K562 (cell line): Measurements from ENCODE around the gene LRP1-AS. TPM values are rescaled to one million over a fixed set of nuclear protein-coding genes. Genes with fewer than 3 reads are reported as not detected.
A peak's percentile ranks its signal among the peaks of the same experiment; 100 is the strongest.

ENCODE experiments used
- ATAC-seq: fragments of 200-7000 bp; cut with Tn5 transposase; 3 replicates; pipeline ENCODE4 v1.9.1; 2020; ENCODE audit warnings: moderate library complexity
- BruUV-seq: library from RNA; stranded (reverse); fragments of 400-500 nt; replicated peaks from 2 replicates; lab custom pipeline; 2021; lab: Mats Ljungman, UMichigan
- CTCF ChIA-PET: fragments of 300-600 bp; formaldehyde crosslinking; extraction: SDS; loops from one replicate; lab custom pipeline; 2021; ENCODE audit warnings: low intra/inter-chr PET ratio; lab: Yijun Ruan, JAX
- POLR2A ChIA-PET: fragments of 300-600, 350-650 bp; sonication (Branson Sonifier 250); formaldehyde crosslinking; extraction: SDS; loops from one replicate; lab custom pipeline; 2021; ENCODE audit warnings: antibody characterized with exemption, inconsistent platforms; lab: Yijun Ruan, JAX
- DNase-seq, 4 experiments: peaks; one replicate each; pipeline versions ENCODE4 v3.0.0 to v3.0.0-alpha.2; 2011 to 2018; ENCODE audit warnings: low spot score in 3 of 4, mixed read lengths in 3 of 4; ENCODE audit errors: extremely low read depth in 1 of 4
- FAIRE-seq: peaks from 2 replicates; lab custom pipeline; 2011; peaks lifted over from hg19 to GRCh38; lab: Jason Lieb, UNC
- H2AFZ ChIP-seq: 2 replicates; pipeline ENCODE4 v1.6.0; 2011; ENCODE audit warnings: low read depth, low read length, control low read depth, inconsistent platforms
- H3K27ac ChIP-seq: fragments of 200-600 bp; 3 replicates; pipeline ENCODE4 v1.8.0; 2011; ENCODE audit warnings: low read depth, mild to moderate bottlenecking, control low read depth, inconsistent platforms, low read length, moderate library complexity, mixed read lengths; ENCODE audit errors: extremely low read depth
- H3K27me3 ChIP-seq, 2 experiments: fragments of 300-600 bp in 1 of 2; 2 replicates in 1 of 2; 3 replicates in 1 of 2; pipeline versions ENCODE4 v1.6.0 to v1.8.0; 2011; ENCODE audit warnings: inconsistent platforms in 2 of 2, low read length in 2 of 2, mild to moderate bottlenecking in 1 of 2, mixed read lengths in 1 of 2, moderate library complexity in 1 of 2; ENCODE audit not compliant: control insufficient read depth in 2 of 2, insufficient read depth in 2 of 2
- H3K36me3 ChIP-seq: fragments of 300-600 bp; 3 replicates; pipeline ENCODE4 v1.8.0; 2011; ENCODE audit warnings: mild to moderate bottlenecking, low read length, inconsistent platforms; ENCODE audit not compliant: control insufficient read depth, insufficient read depth
- H3K4me1 ChIP-seq, 2 experiments: fragments of 200-600 bp in 1 of 2; replicated peaks in 1 of 2; 2 replicates in 1 of 2; 3 replicates in 1 of 2; pipeline versions ENCODE4 v1.5.1 to v1.8.0; 2011; ENCODE audit warnings: inconsistent platforms in 2 of 2, low read length in 2 of 2, mild to moderate bottlenecking in 1 of 2, mixed read lengths in 1 of 2, moderate library complexity in 1 of 2; ENCODE audit not compliant: control insufficient read depth in 2 of 2, insufficient read depth in 2 of 2
- H3K4me2 ChIP-seq: 2 replicates; pipeline ENCODE4 v1.6.1; 2011; ENCODE audit warnings: low read length, control low read depth, inconsistent platforms, mixed read lengths; ENCODE audit not compliant: insufficient read depth
- H3K4me3 ChIP-seq: fragments of 200-600 bp; sonication (generic), shearing (Covaris generic); 2 replicates; pipeline ENCODE4 v1.5.1; 2016; ENCODE audit warnings: control low read depth, inconsistent platforms
- H3K79me2 ChIP-seq: fragments of 200-600 bp; 3 replicates; pipeline ENCODE4 v1.8.0; 2011; ENCODE audit warnings: low read length, inconsistent platforms; ENCODE audit not compliant: control insufficient read depth, insufficient read depth
- H3K9ac ChIP-seq, 2 experiments: 2 replicates each; pipeline versions ENCODE4 v1.6.0 to v1.6.1; 2011; ENCODE audit warnings: low read depth in 2 of 2, low read length in 2 of 2, control low read depth in 1 of 2, inconsistent platforms in 1 of 2, mild to moderate bottlenecking in 1 of 2, mixed read lengths in 1 of 2; ENCODE audit not compliant: insufficient read depth in 1 of 2
- H3K9me1 ChIP-seq: one replicate; pipeline ENCODE4 v1.6.0; 2011; ENCODE audit warnings: inconsistent platforms, mild to moderate bottlenecking, low read length, moderate library complexity; ENCODE audit not compliant: control insufficient read depth, insufficient read depth
- H3K9me3 ChIP-seq: replicated peaks from 2 replicates; pipeline ENCODE4 v1.5.1; 2011; ENCODE audit warnings: low read depth, low read length, inconsistent platforms; ENCODE audit not compliant: control insufficient read depth, insufficient read depth
- H4K20me1 ChIP-seq: replicated peaks from 2 replicates; pipeline ENCODE4 v1.6.1; 2011; ENCODE audit warnings: low read length, inconsistent platforms, mixed read lengths; ENCODE audit not compliant: control insufficient read depth, insufficient read depth
- CHAMP1 ChIP-seq: fragments of 450-650 bp; IDR thresholded peaks from 2 replicates; pipeline ENCODE4 v1.6.1; 2016; ENCODE audit warnings: mild to moderate bottlenecking
- CSDE1 ChIP-seq, 2 experiments: fragments of 450-650 bp; IDR thresholded peaks; 2 replicates each; pipeline ENCODE4 v1.6.1; 2016; ENCODE audit warnings: mild to moderate bottlenecking in 1 of 2
- ETS1 ChIP-seq: conservative IDR thresholded peaks from 2 replicates; pipeline ENCODE4 v1.6.1; 2011; ENCODE audit warnings: low read depth, mild to moderate bottlenecking, low read length; ENCODE audit not compliant: control insufficient read depth
- MEIS2 ChIP-seq: fragments of 450-650 bp; IDR thresholded peaks from 2 replicates; pipeline ENCODE4 v1.6.1; 2014; ENCODE audit warnings: mild to moderate bottlenecking; ENCODE audit not compliant: partially characterized antibody
- NFIC ChIP-seq: fragments of 450-650 bp; IDR thresholded peaks from 2 replicates; pipeline ENCODE4 v1.6.1; 2017; ENCODE audit warnings: mild to moderate bottlenecking, inconsistent platforms
- NFIX ChIP-seq: fragments of 250-450 bp; sonication (Bioruptor Pico); IDR thresholded peaks from 2 replicates; pipeline ENCODE4 v1.4.0; 2020; ENCODE audit warnings: low read depth, mild to moderate bottlenecking, moderate library complexity
- PHF8 ChIP-seq: fragments of 200-600 bp; sonication (generic); IDR thresholded peaks from 2 replicates; pipeline ENCODE4 v1.6.1; 2012; ENCODE audit warnings: mixed run types, mild to moderate bottlenecking, inconsistent platforms, low read length, moderate library complexity, borderline replicate concordance
- RBM25 ChIP-seq: fragments of 200-400 bp; formaldehyde crosslinking; IDR thresholded peaks from 2 replicates; pipeline ENCODE4 v1.6.1; 2018; ENCODE audit warnings: low read length, low read depth, moderate library complexity; ENCODE audit not compliant: severe bottlenecking
- SIN3B ChIP-seq: fragments of 450-650 bp; IDR thresholded peaks from 2 replicates; pipeline ENCODE4 v1.6.1; 2017; ENCODE audit warnings: low read depth, mild to moderate bottlenecking, moderate library complexity
- ZC3H11A ChIP-seq: IDR thresholded peaks from 2 replicates; pipeline ENCODE4 v1.6.1; 2012; ENCODE audit warnings: low read depth, low read length, improper control_type of control experiment
- ZC3H8 ChIP-seq: fragments of 450-650 bp; IDR thresholded peaks from 2 replicates; pipeline ENCODE4 v1.6.1; 2017
- ZKSCAN8 ChIP-seq: fragments of 200-800 bp; sonication (Bioruptor generic); IDR thresholded peaks from 2 replicates; pipeline ENCODE4 v1.6.1; 2016; ENCODE audit warnings: missing genetic modification characterization, missing compliant biosample characterization
- ZNF551 ChIP-seq: fragments of 250-450 bp; sonication (Bioruptor Pico); IDR thresholded peaks from 2 replicates; pipeline ENCODE4 v1.5.0; 2021; ENCODE audit warnings: mild to moderate bottlenecking, moderate library complexity
- ZNF586 ChIP-seq: fragments of 450-650 bp; formaldehyde crosslinking; conservative IDR thresholded peaks from 2 replicates; pipeline ENCODE4 v1.4.0; 2020; ENCODE audit warnings: mild to moderate bottlenecking, moderate library complexity
- ZNF75A ChIP-seq: fragments of 450-650 bp; formaldehyde crosslinking; IDR thresholded peaks from 2 replicates; pipeline ENCODE4 v1.4.0; 2020; ENCODE audit warnings: mild to moderate bottlenecking
- WGBS: fragments of 100-300 bp; shearing (Covaris generic); methylation state at CpG from one replicate; pipeline ENCODE4 v1.1.6; 2016; ENCODE audit warnings: low coverage, mixed read lengths; ENCODE audit not compliant: insufficient coverage; ENCODE audit errors: missing lambda C conversion rate; 5-methylcytosine and 5-hydroxymethylcytosine counted together
- in situ Hi-C: fragments of 300-500 bp; cut with MboI; formaldehyde crosslinking; loops from 4 replicates; pipeline ENCODE4 v1.15.0; 2018; ENCODE audit warnings: inconsistent platforms, mixed read lengths
- intact Hi-C: fragments of 100-400 bp; cut with micrococcal nuclease; formaldehyde crosslinking; loops from 2 replicates; pipeline ENCODE4 v1.14.2; 2022
- polyA plus RNA-seq, 8 experiments: library from polyadenylated mRNA; depleted of rRNA in 4 of 8; stranded (reverse) in 5 of 8; unstranded in 3 of 8; fragments of >200 nt; fragmentation: Nextera tagmentation in 2 of 8; fragmentation: Illumina TruSeq in 1 of 8; extraction: Ambion mirVana in 2 of 8; extraction: Trizol in 1 of 8; gene quantifications; 2 replicates each; pipeline versions ENCODE4 v1.2.1 to v1.2.3, GENCODE V29; 2011 to 2014; ENCODE audit warnings: inconsistent platforms in 1 of 8, missing spikeins in 1 of 8
- total RNA-seq, 7 experiments: library from RNA; depleted of rRNA in 6 of 7; stranded (reverse); fragments of >200 nt in 6 of 7; fragmentation: Illumina TruSeq in 2 of 7; extraction: Trizol in 2 of 7; gene quantifications; 2 replicates each; pipeline versions ENCODE4 v1.2.1 to v1.2.3, GENCODE V29; 2011 to 2021; ENCODE audit warnings: low replicate concordance in 1 of 7
- TF ChIP-seq, protein P1 (sequence below): IDR thresholded peaks from 3 replicates; pipeline ENCODE4 v1.6.1; 2011; ENCODE audit warnings: borderline replicate concordance, mild to moderate bottlenecking; ENCODE audit not compliant: insufficient read length, insufficient read depth
- TF ChIP-seq, protein P2 (sequence below): fragments of 250-450 bp; sonication (Bioruptor Pico); IDR thresholded peaks from 2 replicates; pipeline ENCODE4 v1.5.0; 2022; ENCODE audit warnings: mild to moderate bottlenecking

The LRP1-AS gene
- total and polyA plus RNA-seq, 9 of the 15 experiments (the other 6 are each of a cell fraction or from before 2014, with no cell fraction given): not detected

GRCh38 chr12:57164454-57164853, 17.0 kb upstream of the LRP1-AS start:
- intact Hi-C loops: no loop called here
- in situ Hi-C loops: no loop called here
- Histone ChIP-seq H3K4me2 (no peak overlapping the region), H3K27me3 (peaks cover 28 to 74% of the 10 kb centered on the region in 2 experiments; a peak in 4 of 5 replicates), H3K4me3 (no peak overlapping the region), H3K36me3 (no peaks in the 10 kb centered on the region), H3K9me1 (no peaks in the 10 kb centered on the region), H3K4me1 (peaks cover 0 to 22% of the 10 kb centered on the region in 2 experiments; a peak in 2 of 5 replicates), H4K20me1 (peaks cover 7% of the 10 kb centered on the region; the same call in 1 of the 2 replicates), H3K9ac (no peak overlapping the region), H3K79me2 (no peaks in the 10 kb centered on the region), H3K27ac (no peak overlapping the region), H3K9me3 (no peaks in the 10 kb centered on the region), H2AFZ (no peak overlapping the region)
- ChIA-PET POLR2A (interaction anchor here (0.7 kb wide), 1 partner anchor 126 kb away, joined by 4 read pairs; no protein-coding TSS in a partner anchor), CTCF (no interaction called here)
- ATAC-seq (no peak), FAIRE-seq (no peak), DNase-seq (no peak)
- WGBS: 2% methylated on average over 3 of the region's 3 CpGs
- no TSS peak for BruUV-seq
- TF ChIP-seq, protein P1, sequence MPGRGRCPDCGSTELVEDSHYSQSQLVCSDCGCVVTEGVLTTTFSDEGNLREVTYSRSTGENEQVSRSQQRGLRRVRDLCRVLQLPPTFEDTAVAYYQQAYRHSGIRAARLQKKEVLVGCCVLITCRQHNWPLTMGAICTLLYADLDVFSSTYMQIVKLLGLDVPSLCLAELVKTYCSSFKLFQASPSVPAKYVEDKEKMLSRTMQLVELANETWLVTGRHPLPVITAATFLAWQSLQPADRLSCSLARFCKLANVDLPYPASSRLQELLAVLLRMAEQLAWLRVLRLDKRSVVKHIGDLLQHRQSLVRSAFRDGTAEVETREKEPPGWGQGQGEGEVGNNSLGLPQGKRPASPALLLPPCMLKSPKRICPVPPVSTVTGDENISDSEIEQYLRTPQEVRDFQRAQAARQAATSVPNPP: no peak
- no peak for TF ChIP-seq ZNF586 (CRISPR knock-in tag)
- no peak for TF ChIP-seq PHF8
- TF ChIP-seq, protein P2, sequence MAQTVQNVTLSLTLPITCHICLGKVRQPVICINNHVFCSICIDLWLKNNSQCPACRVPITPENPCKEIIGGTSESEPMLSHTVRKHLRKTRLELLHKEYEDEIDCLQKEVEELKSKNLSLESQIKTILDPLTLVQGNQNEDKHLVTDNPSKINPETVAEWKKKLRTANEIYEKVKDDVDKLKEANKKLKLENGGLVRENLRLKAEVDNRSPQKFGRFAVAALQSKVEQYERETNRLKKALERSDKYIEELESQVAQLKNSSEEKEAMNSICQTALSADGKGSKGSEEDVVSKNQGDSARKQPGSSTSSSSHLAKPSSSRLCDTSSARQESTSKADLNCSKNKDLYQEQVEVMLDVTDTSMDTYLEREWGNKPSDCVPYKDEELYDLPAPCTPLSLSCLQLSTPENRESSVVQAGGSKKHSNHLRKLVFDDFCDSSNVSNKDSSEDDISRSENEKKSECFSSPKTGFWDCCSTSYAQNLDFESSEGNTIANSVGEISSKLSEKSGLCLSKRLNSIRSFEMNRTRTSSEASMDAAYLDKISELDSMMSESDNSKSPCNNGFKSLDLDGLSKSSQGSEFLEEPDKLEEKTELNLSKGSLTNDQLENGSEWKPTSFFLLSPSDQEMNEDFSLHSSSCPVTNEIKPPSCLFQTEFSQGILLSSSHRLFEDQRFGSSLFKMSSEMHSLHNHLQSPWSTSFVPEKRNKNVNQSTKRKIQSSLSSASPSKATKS (CRISPR knock-in tag): no peak
- TF ChIP-seq ZNF75A (CRISPR knock-in tag): no peak
- no peak for TF ChIP-seq SIN3B
- TF ChIP-seq ETS1: no peak
- TF ChIP-seq MEIS2: no peak
- no peak for TF ChIP-seq CHAMP1
- no peak for TF ChIP-seq NFIC
- peak; percentile 92 for TF ChIP-seq RBM25
- TF ChIP-seq ZC3H11A: no peak
- TF ChIP-seq CSDE1 (IDR thresholded peaks at IDR 0.05): no peak
- TF ChIP-seq ZNF551 (CRISPR knock-in tag): no peak
- TF ChIP-seq ZKSCAN8 (CRISPR knock-in tag): no peak
- TF ChIP-seq ZC3H8: no peak
- no peak for TF ChIP-seq NFIX (CRISPR knock-in tag)
